ENCODE measurements around the gene CAPN1. TPM values are rescaled to one million over a fixed set of nuclear protein-coding genes. Genes with fewer than 3 reads are reported as not detected.
A peak's percentile ranks its signal among the peaks of the same experiment; 100 is the strongest.

Gene CAPN1
- total RNA-seq, 6 experiments from 2014 or later, result 55.7 to 124 (median 83.1) TPM

GRCh38 chr11:65183201-65183891 lies 1.6 kb downstream of the CAPN1 start:
- Histone ChIP-seq H3K9me3 (no peaks in the 10 kb centered on the region), H3K27me3 (no peaks in the 10 kb centered on the region), H3K36me3 (peaks cover 0 to 18% (median 4%) of the 10 kb centered on the region in 4 donors), H3K4me3 (no peak overlapping the region), H3K27ac (no peak overlapping the region), H3K4me1 (peaks cover 0 to 4% (median 0%) of the 10 kb centered on the region in 4 donors)
- no peak for TF ChIP-seq CTCF (IDR thresholded peaks at IDR 0.05)
- TF ChIP-seq POLR2A (IDR thresholded peaks at IDR 0.05), result no peak
- ATAC-seq (no peak), DNase-seq (peak in 1 of 3 donors; percentile 47)
- 68% methylated on average over 5 of the region's 19 CpGs for WGBS (ENCODE audit: insufficient coverage, low coverage, low lambda C conversion rate, missing lambda C conversion rate)
- intact Hi-C loops (cut with DNase I), result loop anchor here (5.0 to 10.0 kb wide), 2 partner anchors 59 to 61 kb away; partner anchors contain the start of genes FAU (in 2 of the 2) and MRPL49 (in 2 of the 2)

- TF ChIP-seq POLR2A (IDR thresholded peaks at IDR 0.05), result no peak
- TF ChIP-seq CTCF (IDR thresholded peaks at IDR 0.05), result no peak
- WGBS (ENCODE audit: insufficient coverage, low coverage, low lambda C conversion rate, missing lambda C conversion rate), result 70% methylated on average over 4 of the region's 22 CpGs
- Histone ChIP-seq H3K27ac (no peak overlapping the region), H3K4me3 (no peak overlapping the region), H3K9me3 (no peaks in the 10 kb centered on the region), H3K36me3 (peaks cover 0 to 24% (median 7%) of the 10 kb centered on the region in 4 donors), H3K4me1 (peaks cover 0 to 4% (median 0%) of the 10 kb centered on the region in 4 donors), H3K27me3 (no peaks in the 10 kb centered on the region)
- DNase-seq, result peak in 2 of 3 donors; percentile 55
- intact Hi-C loops (cut with DNase I), result loop anchor here (5.0 to 10.0 kb wide), 2 partner anchors 59 to 62 kb away; partner anchors contain the start of genes FAU (in 2 of the 2) and MRPL49 (in 2 of the 2)
- no peak for ATAC-seq
Measured at GRCh38 chr11:65184146-65184545, 2.4 kb downstream of the CAPN1 start.

- H3K4me1 ChIP-seq, result no peaks in the 10 kb centered on the region
- no peak overlapping the region for H3K4me3 ChIP-seq
- H3K36me3 ChIP-seq, result peaks cover 0 to 35% (median 7%) of the 10 kb centered on the region in 4 donors
- intact Hi-C loops (cut with DNase I), result loop anchor here in 1 of 2 donors (10.0 kb wide), 1 partner anchor 60 kb away; the partner anchor contains the start of genes FAU and MRPL49
- ATAC-seq, result no peak
- WGBS (ENCODE audit: insufficient coverage, low coverage, low lambda C conversion rate, missing lambda C conversion rate), result 40% methylated on average over 1 of the region's 2 CpGs
- H3K27me3 ChIP-seq, result no peaks in the 10 kb centered on the region
- TF ChIP-seq CTCF (IDR thresholded peaks at IDR 0.05) (no peak), POLR2A (IDR thresholded peaks at IDR 0.05) (no peak)
- DNase-seq, result no peak
- no peaks in the 10 kb centered on the region for H3K9me3 ChIP-seq
- no peak overlapping the region for H3K27ac ChIP-seq
Measured at GRCh38 chr11:65185171-65185570, 3.4 kb downstream of the CAPN1 start.

- 67% methylated on average over 3 of the region's 18 CpGs for WGBS (ENCODE audit: insufficient coverage, low coverage, low lambda C conversion rate, missing lambda C conversion rate)
- Histone ChIP-seq H3K27me3 (no peaks in the 10 kb centered on the region), H3K9me3 (no peaks in the 10 kb centered on the region), H3K36me3 (peaks cover 0 to 40% (median 7%) of the 10 kb centered on the region in 4 donors), H3K27ac (no peak overlapping the region), H3K4me3 (no peak overlapping the region), H3K4me1 (no peaks in the 10 kb centered on the region)
- ATAC-seq, result no peak
- DNase-seq, result peak in 2 of 3 donors; percentile 35 to 46
- no peak for TF ChIP-seq CTCF (IDR thresholded peaks at IDR 0.05)
- intact Hi-C loops (cut with DNase I), result loop anchor here in 1 of 2 donors (10.0 kb wide), 1 partner anchor 61 kb away; the partner anchor contains the start of genes FAU and MRPL49
Measured at GRCh38 chr11:65185869-65186341, 4.2 kb downstream of the CAPN1 start.

All from right lobe of liver (tissue), 6 donors.